ENCODE measurements around the gene THPO.

DNA sequence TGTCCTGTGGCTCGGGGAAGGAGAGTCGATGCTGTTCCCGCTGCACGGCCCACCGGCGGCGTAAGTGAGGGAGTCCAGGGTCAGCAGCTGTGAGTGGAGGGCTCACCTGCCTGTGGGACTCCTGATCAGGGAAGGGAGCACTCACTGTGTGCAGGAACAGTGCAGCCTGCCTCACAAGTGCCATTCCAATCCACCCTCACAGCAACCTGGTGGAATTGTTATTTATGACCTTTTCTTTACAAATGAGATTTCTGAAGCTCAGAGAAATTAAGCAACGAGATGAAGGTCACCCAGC lies 10.9 kb upstream of the THPO start:
- TF ChIP-seq EZH2 (IDR thresholded peaks at IDR 0.05; ENCODE audit: borderline replicate concordance, low read length) = no peak
- TF ChIP-seq, protein P1, sequence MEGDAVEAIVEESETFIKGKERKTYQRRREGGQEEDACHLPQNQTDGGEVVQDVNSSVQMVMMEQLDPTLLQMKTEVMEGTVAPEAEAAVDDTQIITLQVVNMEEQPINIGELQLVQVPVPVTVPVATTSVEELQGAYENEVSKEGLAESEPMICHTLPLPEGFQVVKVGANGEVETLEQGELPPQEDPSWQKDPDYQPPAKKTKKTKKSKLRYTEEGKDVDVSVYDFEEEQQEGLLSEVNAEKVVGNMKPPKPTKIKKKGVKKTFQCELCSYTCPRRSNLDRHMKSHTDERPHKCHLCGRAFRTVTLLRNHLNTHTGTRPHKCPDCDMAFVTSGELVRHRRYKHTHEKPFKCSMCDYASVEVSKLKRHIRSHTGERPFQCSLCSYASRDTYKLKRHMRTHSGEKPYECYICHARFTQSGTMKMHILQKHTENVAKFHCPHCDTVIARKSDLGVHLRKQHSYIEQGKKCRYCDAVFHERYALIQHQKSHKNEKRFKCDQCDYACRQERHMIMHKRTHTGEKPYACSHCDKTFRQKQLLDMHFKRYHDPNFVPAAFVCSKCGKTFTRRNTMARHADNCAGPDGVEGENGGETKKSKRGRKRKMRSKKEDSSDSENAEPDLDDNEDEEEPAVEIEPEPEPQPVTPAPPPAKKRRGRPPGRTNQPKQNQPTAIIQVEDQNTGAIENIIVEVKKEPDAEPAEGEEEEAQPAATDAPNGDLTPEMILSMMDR (IDR thresholded peaks at IDR 0.05; ENCODE audit: low read length) = no peak
